Osteocyte (in vitro differentiated cells): Measurements from ENCODE around the gene EGR4. TPM values are rescaled to one million over a fixed set of nuclear protein-coding genes. Genes with fewer than 3 reads are reported as not detected.

Experiments
- DNase-seq: peaks from one replicate; pipeline ENCODE4 v3.0.0; 2021; ENCODE audit warnings: mixed read lengths; ENCODE audit not compliant: unreplicated experiment; ENCODE audit errors: extremely low spot score
- H3K27ac Mint-ChIP-seq: one replicate; pipeline ENCODE4 v1.8.0; 2021; ENCODE audit warnings: mild to moderate bottlenecking, mixed read lengths; ENCODE audit not compliant: unreplicated experiment
- H3K27me3 Mint-ChIP-seq: one replicate; pipeline ENCODE4 v1.8.0; 2021; ENCODE audit warnings: mixed read lengths; ENCODE audit not compliant: unreplicated experiment
- H3K36me3 Mint-ChIP-seq: one replicate; pipeline ENCODE4 v1.8.0; 2021; ENCODE audit warnings: mixed read lengths; ENCODE audit not compliant: unreplicated experiment
- H3K4me1 Mint-ChIP-seq: one replicate; pipeline ENCODE4 v1.8.0; 2021; ENCODE audit warnings: mixed read lengths; ENCODE audit not compliant: unreplicated experiment
- H3K4me3 Mint-ChIP-seq: one replicate; pipeline ENCODE4 v1.8.0; 2021; ENCODE audit warnings: mild to moderate bottlenecking, moderate library complexity, mixed read lengths; ENCODE audit not compliant: unreplicated experiment
- H3K9me3 Mint-ChIP-seq: one replicate; pipeline ENCODE4 v1.8.0; 2021; ENCODE audit warnings: mixed read lengths; ENCODE audit not compliant: unreplicated experiment
- total RNA-seq: library from RNA; stranded (reverse); gene quantifications from 2 replicates; pipeline ENCODE4 v1.2.1, GENCODE V29; 2021
- TF ChIP-seq, protein P1 (sequence below): fragments of 200-600 bp; sonication (generic); IDR thresholded peaks from 2 replicates; pipeline ENCODE4 v1.5.0; 2021; ENCODE audit warnings: antibody characterized with exemption, mild to moderate bottlenecking, moderate library complexity

EGR4 gene
- total RNA-seq, 1 donor from 2014 or later, result not detected

GRCh38 chr2:73307720-73308119 is 14.4 kb upstream of the EGR4 start:
- H3K4me3 Mint-ChIP-seq, result no peak overlapping the region
- H3K27me3 Mint-ChIP-seq, result peaks cover 62% of the 10 kb centered on the region
- TF ChIP-seq, protein P1, sequence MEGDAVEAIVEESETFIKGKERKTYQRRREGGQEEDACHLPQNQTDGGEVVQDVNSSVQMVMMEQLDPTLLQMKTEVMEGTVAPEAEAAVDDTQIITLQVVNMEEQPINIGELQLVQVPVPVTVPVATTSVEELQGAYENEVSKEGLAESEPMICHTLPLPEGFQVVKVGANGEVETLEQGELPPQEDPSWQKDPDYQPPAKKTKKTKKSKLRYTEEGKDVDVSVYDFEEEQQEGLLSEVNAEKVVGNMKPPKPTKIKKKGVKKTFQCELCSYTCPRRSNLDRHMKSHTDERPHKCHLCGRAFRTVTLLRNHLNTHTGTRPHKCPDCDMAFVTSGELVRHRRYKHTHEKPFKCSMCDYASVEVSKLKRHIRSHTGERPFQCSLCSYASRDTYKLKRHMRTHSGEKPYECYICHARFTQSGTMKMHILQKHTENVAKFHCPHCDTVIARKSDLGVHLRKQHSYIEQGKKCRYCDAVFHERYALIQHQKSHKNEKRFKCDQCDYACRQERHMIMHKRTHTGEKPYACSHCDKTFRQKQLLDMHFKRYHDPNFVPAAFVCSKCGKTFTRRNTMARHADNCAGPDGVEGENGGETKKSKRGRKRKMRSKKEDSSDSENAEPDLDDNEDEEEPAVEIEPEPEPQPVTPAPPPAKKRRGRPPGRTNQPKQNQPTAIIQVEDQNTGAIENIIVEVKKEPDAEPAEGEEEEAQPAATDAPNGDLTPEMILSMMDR, result no peak
- H3K4me1 Mint-ChIP-seq, result no peaks in the 10 kb centered on the region
- no peak for DNase-seq
- H3K27ac Mint-ChIP-seq, result no peak overlapping the region
- H3K9me3 Mint-ChIP-seq, result no peaks in the 10 kb centered on the region
- H3K36me3 Mint-ChIP-seq, result no peaks in the 10 kb centered on the region

DNA sequence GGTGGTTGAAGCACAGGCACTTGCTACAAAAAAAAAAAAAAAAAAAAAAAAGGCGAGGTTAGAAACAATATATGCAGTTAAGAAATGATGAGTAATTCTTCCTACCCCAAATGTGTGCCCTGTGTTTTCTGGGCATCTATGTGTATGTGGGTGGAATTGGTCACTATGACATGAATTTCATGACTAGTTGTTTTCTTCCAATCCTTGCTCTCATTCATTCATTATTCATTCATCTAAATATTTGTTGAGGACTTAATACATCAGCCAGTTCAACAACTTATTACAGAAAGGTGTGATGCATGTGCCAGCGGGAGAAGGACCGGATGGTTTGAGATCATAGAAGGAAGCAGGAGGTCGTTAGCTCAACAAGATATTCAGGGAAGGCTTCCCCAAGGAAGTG is 8.3 kb upstream of the EGR4 start:
- no peaks in the 10 kb centered on the region for H3K36me3 Mint-ChIP-seq
- no peak overlapping the region for H3K27ac Mint-ChIP-seq
- no peak overlapping the region for H3K4me3 Mint-ChIP-seq
- no peaks in the 10 kb centered on the region for H3K9me3 Mint-ChIP-seq
- TF ChIP-seq, protein P1, result no peak
- DNase-seq, result no peak
- H3K27me3 Mint-ChIP-seq, result peaks cover 79% of the 10 kb centered on the region
- H3K4me1 Mint-ChIP-seq, result no peaks in the 10 kb centered on the region

DNA sequence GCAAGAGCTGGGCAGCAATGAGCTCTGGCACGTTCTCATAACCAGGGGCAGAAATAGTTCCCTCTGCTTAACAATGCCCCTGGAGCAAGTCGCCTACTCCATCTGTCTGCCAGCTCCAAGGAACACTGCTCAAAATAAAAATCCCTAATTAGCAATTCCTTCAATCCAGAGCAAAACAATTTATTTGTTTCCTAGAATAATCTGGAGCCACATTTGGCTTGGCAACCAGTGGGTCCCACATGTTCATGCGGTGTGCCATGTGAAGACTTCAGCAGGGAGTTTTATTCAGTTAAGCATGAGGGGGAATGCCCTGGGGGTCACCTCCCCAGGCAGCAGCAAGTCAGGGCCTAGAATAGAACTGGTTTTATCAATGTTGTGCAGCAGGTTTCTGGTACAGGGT is 7.6 kb upstream of the EGR4 start:
- H3K27ac Mint-ChIP-seq, result no peak overlapping the region
- H3K36me3 Mint-ChIP-seq, result no peaks in the 10 kb centered on the region
- no peak overlapping the region for H3K4me3 Mint-ChIP-seq
- no peak for DNase-seq
- no peaks in the 10 kb centered on the region for H3K9me3 Mint-ChIP-seq
- H3K4me1 Mint-ChIP-seq, result no peaks in the 10 kb centered on the region
- TF ChIP-seq, protein P1, result no peak
- H3K27me3 Mint-ChIP-seq, result peaks cover 82% of the 10 kb centered on the region

DNA sequence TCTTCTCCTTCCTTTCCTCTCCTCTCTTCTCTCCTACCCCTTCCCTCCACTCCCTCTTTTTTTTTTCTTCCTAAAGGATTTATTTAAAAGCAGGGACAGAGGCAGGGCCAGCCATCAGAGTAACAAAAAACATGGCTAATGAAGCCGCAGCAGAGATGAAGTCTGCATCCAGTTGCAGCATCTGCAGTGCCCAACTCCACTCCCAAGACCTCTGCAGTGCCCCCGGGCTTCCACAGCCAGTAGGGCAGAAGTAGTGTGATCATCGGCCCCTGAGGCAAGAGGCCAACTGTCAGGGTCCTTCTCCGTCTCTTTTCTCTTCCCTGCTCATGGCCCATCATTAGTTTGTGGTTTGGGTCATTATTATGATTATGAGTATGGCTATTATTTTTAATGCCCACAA is 4.2 kb upstream of the EGR4 start:
- TF ChIP-seq, protein P1, result no peak
- DNase-seq, result no peak
- Mint-ChIP-seq H3K27ac (no peak overlapping the region), H3K9me3 (no peaks in the 10 kb centered on the region), H3K4me1 (peaks cover 2% of the 10 kb centered on the region), H3K27me3 (peaks cover 80% of the 10 kb centered on the region), H3K36me3 (no peaks in the 10 kb centered on the region), H3K4me3 (no peak overlapping the region)

DNA sequence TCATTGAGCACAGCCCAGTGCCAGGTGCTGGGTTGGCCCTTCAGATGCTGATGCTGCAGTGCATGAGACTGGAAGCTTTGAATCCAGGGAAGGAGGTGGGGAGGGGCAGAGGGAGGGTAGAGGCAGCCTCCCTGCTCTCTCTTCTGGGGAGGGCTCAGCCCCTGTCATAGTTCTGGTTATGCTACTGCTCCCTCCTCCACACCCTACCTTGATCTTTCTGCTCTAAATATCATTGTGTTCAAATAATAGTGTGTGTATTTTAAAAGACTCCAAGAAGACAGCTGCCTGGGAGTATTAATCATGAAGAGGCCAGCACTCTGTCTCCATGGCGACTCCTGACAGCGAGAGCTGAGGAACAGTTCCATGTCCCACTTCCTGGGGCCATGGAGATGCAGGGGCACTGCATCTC is 3.8 kb upstream of the EGR4 start:
- Mint-ChIP-seq H3K4me1 (peaks cover 2% of the 10 kb centered on the region), H3K36me3 (no peaks in the 10 kb centered on the region), H3K27ac (no peak overlapping the region), H3K4me3 (no peak overlapping the region), H3K27me3 (peaks cover 80% of the 10 kb centered on the region), H3K9me3 (no peaks in the 10 kb centered on the region)
- DNase-seq, result no peak
- TF ChIP-seq, protein P1, result no peak
